GM21528 (cell line): ENCODE results near the gene TPH2.
A peak's percentile ranks its signal among the peaks of the same experiment; 100 is the strongest.

Source experiments
- ATAC-seq: cut with Tn5 transposase; IDR thresholded peaks from one replicate; pipeline ENCODE4 v1.9.1; 2021; ENCODE audit warnings: mild to moderate bottlenecking, moderate library complexity; ENCODE audit not compliant: unreplicated experiment, low FRiP score

Gene TPH2

GRCh38 chr12:71938728-71939385 lies at the start of gene TPH2:
TSS of gene TPH2 (plus strand) at chr12:71938845. CDS start at chr12:71938987, 142 bp downstream.
- ATAC-seq: no peak

- no peak for ATAC-seq
Measured at GRCh38 chr12:71890475-71890874, 48.2 kb upstream of the TPH2 start.

- ATAC-seq: no peak
Measured at GRCh38 chr12:71892059-71892458, 46.6 kb upstream of the TPH2 start.

GRCh38 chr12:71896205-71896882 lies 42.3 kb upstream of the TPH2 start:
- no peak for ATAC-seq

GRCh38 chr12:71900091-71900490 lies 38.6 kb upstream of the TPH2 start:
- ATAC-seq: no peak

GRCh38 chr12:71904629-71905028 lies 34.0 kb upstream of the TPH2 start:
- ATAC-seq: no peak

- ATAC-seq: peak; percentile 84
Measured at GRCh38 chr12:71935594-71935993, 3.1 kb upstream of the TPH2 start.

- no peak for ATAC-seq
Measured at GRCh38 chr12:71940068-71940467, 1.4 kb downstream of the TPH2 start.

GRCh38 chr12:71941174-71941573 lies 2.5 kb downstream of the TPH2 start:
- no peak for ATAC-seq

- ATAC-seq: no peak
Measured at GRCh38 chr12:71942259-71942658, 3.6 kb downstream of the TPH2 start.

GRCh38 chr12:71942703-71943102 lies 4.1 kb downstream of the TPH2 start:
- no peak for ATAC-seq

- no peak for ATAC-seq
Measured at GRCh38 chr12:71945121-71945520, 6.5 kb downstream of the TPH2 start.

- no peak for ATAC-seq
Measured at GRCh38 chr12:71945883-71946282, 7.2 kb downstream of the TPH2 start.

GRCh38 chr12:71947645-71948105 lies 9.0 kb downstream of the TPH2 start:
- no peak for ATAC-seq

- ATAC-seq: no peak
Measured at GRCh38 chr12:71948390-71948789, 9.7 kb downstream of the TPH2 start.

- no peak for ATAC-seq
Measured at GRCh38 chr12:71949646-71950045, 11.0 kb downstream of the TPH2 start.

- no peak for ATAC-seq
Measured at GRCh38 chr12:71950404-71950803, 11.8 kb downstream of the TPH2 start.

- no peak for ATAC-seq
Measured at GRCh38 chr12:71950819-71951218, 12.2 kb downstream of the TPH2 start.

- ATAC-seq: no peak
Measured at GRCh38 chr12:71954083-71954778, 15.6 kb downstream of the TPH2 start.

- no peak for ATAC-seq
Measured at GRCh38 chr12:71954861-71955260, 16.2 kb downstream of the TPH2 start.

GRCh38 chr12:71955970-71956369 lies 17.3 kb downstream of the TPH2 start:
- ATAC-seq: no peak

- no peak for ATAC-seq
Measured at GRCh38 chr12:71958056-71958455, 19.4 kb downstream of the TPH2 start.
